ENCODE measurements around the gene C1QB.

Gene C1QB

GRCh38 chr1:22654692-22655091 is 1.7 kb downstream of the C1QB start:
- DNase-seq (ENCODE audit: low spot score) = no peak
- no peak for TF ChIP-seq CTCF (IDR thresholded peaks at IDR 0.05; ENCODE audit: extremely low read depth, insufficient read depth, missing control alignments)
- in situ Hi-C loops (cut with MboI; ENCODE audit: low pct_unique_long_range_greater_than_20kb, low sequenced_read_pairs, unreplicated experiment) = no loop called here

DNA sequence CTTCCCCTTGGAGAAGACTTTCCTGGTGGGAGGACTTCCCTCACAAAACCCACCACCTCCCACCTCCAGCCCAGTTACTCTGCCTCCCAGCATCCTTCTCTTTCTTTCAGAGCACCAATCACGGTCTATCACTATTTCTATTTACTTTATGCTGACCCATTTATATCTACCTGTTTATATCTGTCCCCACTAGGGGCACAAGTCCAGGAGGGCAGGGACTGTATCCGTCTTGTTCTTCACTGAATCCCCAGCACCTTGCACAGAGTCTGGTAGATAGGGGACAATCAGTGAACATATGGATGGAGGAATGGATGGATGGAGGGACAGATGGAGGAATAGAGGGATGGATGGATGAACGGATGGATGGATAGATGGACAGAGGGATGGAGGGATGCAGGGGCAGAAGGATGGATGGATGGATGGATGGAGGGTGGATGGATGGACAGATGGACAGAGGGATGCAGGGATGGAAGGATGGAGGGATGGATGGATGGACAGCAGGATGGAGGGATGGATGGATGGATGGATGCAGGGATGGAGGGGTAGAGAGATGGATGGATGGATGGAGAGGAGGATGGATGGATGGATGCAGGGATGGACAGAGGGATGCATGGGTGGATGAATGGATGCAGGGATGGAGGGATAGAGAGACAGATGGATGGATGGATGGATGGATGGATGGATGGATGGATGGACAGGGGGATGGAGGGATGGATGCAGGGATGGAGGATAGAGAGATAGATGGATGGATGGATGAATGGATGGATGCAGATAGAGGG is 5.5 kb downstream of the C1QB start:
- in situ Hi-C loops (cut with MboI; ENCODE audit: low pct_unique_long_range_greater_than_20kb, low sequenced_read_pairs, unreplicated experiment) = no loop called here
- peak; percentile 21 for TF ChIP-seq CTCF (IDR thresholded peaks at IDR 0.05; ENCODE audit: extremely low read depth, insufficient read depth, missing control alignments)
- DNase-seq (ENCODE audit: low spot score) = no peak

DNA sequence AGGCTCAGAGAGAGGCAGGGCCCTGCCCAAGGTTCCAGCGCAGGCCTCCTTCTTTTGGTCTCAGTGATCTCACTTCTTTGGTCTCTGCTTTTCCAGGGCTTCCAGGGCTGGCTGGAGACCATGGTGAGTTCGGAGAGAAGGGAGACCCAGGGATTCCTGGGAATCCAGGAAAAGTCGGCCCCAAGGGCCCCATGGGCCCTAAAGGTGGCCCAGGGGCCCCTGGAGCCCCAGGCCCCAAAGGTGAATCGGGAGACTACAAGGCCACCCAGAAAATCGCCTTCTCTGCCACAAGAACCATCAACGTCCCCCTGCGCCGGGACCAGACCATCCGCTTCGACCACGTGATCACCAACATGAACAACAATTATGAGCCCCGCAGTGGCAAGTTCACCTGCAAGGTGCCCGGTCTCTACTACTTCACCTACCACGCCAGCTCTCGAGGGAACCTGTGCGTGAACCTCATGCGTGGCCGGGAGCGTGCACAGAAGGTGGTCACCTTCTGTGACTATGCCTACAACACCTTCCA is 7.7 kb downstream of the C1QB start:
- no peak for TF ChIP-seq CTCF (IDR thresholded peaks at IDR 0.05; ENCODE audit: extremely low read depth, insufficient read depth, missing control alignments)
- DNase-seq (ENCODE audit: low spot score) = no peak
- in situ Hi-C loops (cut with MboI; ENCODE audit: low pct_unique_long_range_greater_than_20kb, low sequenced_read_pairs, unreplicated experiment) = no loop called here

DNA sequence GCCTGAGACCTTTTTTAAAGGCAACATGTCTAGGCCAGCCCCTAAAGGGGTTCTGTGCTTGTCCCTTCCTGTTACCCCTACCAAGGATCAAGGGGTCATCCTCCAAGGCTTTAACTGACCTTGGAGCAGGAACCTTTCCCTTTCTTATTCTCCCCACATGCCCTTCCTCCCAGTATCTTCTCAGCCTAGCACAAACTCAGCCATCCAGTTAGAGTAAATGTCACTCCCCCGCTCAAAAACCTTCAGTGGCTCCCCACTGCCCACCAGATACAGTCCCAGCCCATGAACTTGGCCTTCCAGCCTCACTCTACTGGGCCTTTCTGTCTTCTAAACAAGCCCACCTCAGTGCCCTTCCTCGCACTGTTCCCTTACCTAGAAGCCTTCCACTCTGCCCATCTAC is 8.8 kb downstream of the C1QB start:
- no peak for TF ChIP-seq CTCF (IDR thresholded peaks at IDR 0.05; ENCODE audit: extremely low read depth, insufficient read depth, missing control alignments)
- DNase-seq (ENCODE audit: low spot score) = no peak
- in situ Hi-C loops (cut with MboI; ENCODE audit: low pct_unique_long_range_greater_than_20kb, low sequenced_read_pairs, unreplicated experiment) = no loop called here

GRCh38 chr1:22662318-22662717 is 9.3 kb downstream of the C1QB start:
- in situ Hi-C loops (cut with MboI; ENCODE audit: low pct_unique_long_range_greater_than_20kb, low sequenced_read_pairs, unreplicated experiment) = no loop called here
- peak; percentile 44 for DNase-seq (ENCODE audit: low spot score)
- no peak for TF ChIP-seq CTCF (IDR thresholded peaks at IDR 0.05; ENCODE audit: extremely low read depth, insufficient read depth, missing control alignments)

- in situ Hi-C loops (cut with MboI; ENCODE audit: low pct_unique_long_range_greater_than_20kb, low sequenced_read_pairs, unreplicated experiment) = no loop called here
- no peak for TF ChIP-seq CTCF (IDR thresholded peaks at IDR 0.05; ENCODE audit: extremely low read depth, insufficient read depth, missing control alignments)
These were observed 10.0 kb downstream of the C1QB start for GRCh38 chr1:22662986-22663408.

More at GRCh38 chr1:22662986-22663408, 10.0 kb downstream of the C1QB start:
- no peak for DNase-seq (ENCODE audit: low spot score)

All from GM13977 (cell line).